ENCODE data around the gene DHX57.

- TF ChIP-seq CTCF (conservative IDR thresholded peaks at IDR 0.05) (no peak), ZFX (IDR thresholded peaks at IDR 0.05) (no peak)
Observed at GRCh38 chr2:38856165-38856564, 19.6 kb downstream of the DHX57 start.
